Activated CD8-positive, alpha-beta memory T cell treated with anti-CD3 and anti-CD28 coated beads for 24 hours (primary cell): Measurements from ENCODE around the gene ITGBL1.

Experiments used
- DNase-seq: peaks from one replicate; pipeline ENCODE4 v3.0.0-alpha.2; 2020

ITGBL1 gene

GRCh38 chr13:101707659-101708058 is 255.2 kb downstream of the ITGBL1 start:
- no peak for DNase-seq

GRCh38 chr13:101708115-101708514 is 255.6 kb downstream of the ITGBL1 start:
- DNase-seq, result no peak

GRCh38 chr13:101709952-101710351 is 257.5 kb downstream of the ITGBL1 start:
- no peak for DNase-seq

- no peak for DNase-seq
Observed at GRCh38 chr13:101711307-101712025, 259.0 kb downstream of the ITGBL1 start.

- DNase-seq, result no peak
Observed at GRCh38 chr13:101712026-101712348, 259.5 kb downstream of the ITGBL1 start.

- no peak for DNase-seq
Observed at GRCh38 chr13:101714195-101714594, 261.7 kb downstream of the ITGBL1 start.

GRCh38 chr13:101717353-101717752 is 264.9 kb downstream of the ITGBL1 start:
- no peak for DNase-seq

GRCh38 chr13:101718496-101718895 is 266.0 kb downstream of the ITGBL1 start:
- no peak for DNase-seq

GRCh38 chr13:101726681-101727080 is 274.2 kb downstream of the ITGBL1 start:
- DNase-seq, result no peak

- no peak for DNase-seq
Observed at GRCh38 chr13:101727118-101727517, 274.6 kb downstream of the ITGBL1 start.

- no peak for DNase-seq
Observed at GRCh38 chr13:101728021-101728420, 275.5 kb downstream of the ITGBL1 start.

GRCh38 chr13:101728615-101729014 is 276.1 kb downstream of the ITGBL1 start:
- no peak for DNase-seq

GRCh38 chr13:101730420-101731000 is 278.0 kb downstream of the ITGBL1 start:
- no peak for DNase-seq

- no peak for DNase-seq
Observed at GRCh38 chr13:101736566-101736965, 284.1 kb downstream of the ITGBL1 start.

GRCh38 chr13:101738336-101738735 is 285.9 kb downstream of the ITGBL1 start:
- DNase-seq, result no peak

GRCh38 chr13:101739382-101740178 is 287.1 kb downstream of the ITGBL1 start:
- DNase-seq, result no peak

- no peak for DNase-seq
Observed at GRCh38 chr13:101746513-101746912, 294.0 kb downstream of the ITGBL1 start.

- DNase-seq, result no peak
Observed at GRCh38 chr13:101747039-101747438, 294.6 kb downstream of the ITGBL1 start.

GRCh38 chr13:101749584-101749983 is 297.1 kb downstream of the ITGBL1 start:
- no peak for DNase-seq

GRCh38 chr13:101751488-101751887 is 299.0 kb downstream of the ITGBL1 start:
- no peak for DNase-seq

- no peak for DNase-seq
Observed at GRCh38 chr13:101752432-101752831, 300.0 kb downstream of the ITGBL1 start.

GRCh38 chr13:101755228-101755887 is 302.9 kb downstream of the ITGBL1 start:
- no peak for DNase-seq

- no peak for DNase-seq
Observed at GRCh38 chr13:101757446-101758039, 305.1 kb downstream of the ITGBL1 start.
